Gastrocnemius medialis (tissue), 4 donors: Measurements from ENCODE around the gene SMG6.

Experiments
- CTCF ChIP-seq, 5 experiments: fragments of 450-650 bp in 3 of 5; fragments of 200-600 bp in 2 of 5; sonication (generic) in 2 of 5; IDR thresholded peaks in 4 of 5; conservative IDR thresholded peaks in 1 of 5; 1 replicate in 4 of 5; 2 replicates in 1 of 5; pipeline ENCODE4 v1.5.1; 2016 to 2019; ENCODE audit warnings: antibody characterized with exemption in 5 of 5, mild to moderate bottlenecking in 3 of 5, moderate library complexity in 3 of 5
- POLR2A ChIP-seq, 2 donors: fragments of 450-650 bp; IDR thresholded peaks; one replicate each; pipeline ENCODE4 v1.6.1; 2017; ENCODE audit warnings: antibody characterized with exemption in 2 of 2, mild to moderate bottlenecking in 2 of 2, moderate library complexity in 2 of 2

GRCh38 chr17:2054512-2055291 lies 248.9 kb downstream of the SMG6 start, which contains the start of gene HIC1:
- TF ChIP-seq CTCF (IDR thresholded peaks at IDR 0.05 in 4 of 5, conservative IDR thresholded peaks at IDR 0.05 in 1 of 5) = peak; percentile 78 to 99 (median 98)
- peak; percentile 55 to 71 for TF ChIP-seq POLR2A (IDR thresholded peaks at IDR 0.05)
